ENCODE measurements around the gene WRNIP1.

Gene WRNIP1

DNA sequence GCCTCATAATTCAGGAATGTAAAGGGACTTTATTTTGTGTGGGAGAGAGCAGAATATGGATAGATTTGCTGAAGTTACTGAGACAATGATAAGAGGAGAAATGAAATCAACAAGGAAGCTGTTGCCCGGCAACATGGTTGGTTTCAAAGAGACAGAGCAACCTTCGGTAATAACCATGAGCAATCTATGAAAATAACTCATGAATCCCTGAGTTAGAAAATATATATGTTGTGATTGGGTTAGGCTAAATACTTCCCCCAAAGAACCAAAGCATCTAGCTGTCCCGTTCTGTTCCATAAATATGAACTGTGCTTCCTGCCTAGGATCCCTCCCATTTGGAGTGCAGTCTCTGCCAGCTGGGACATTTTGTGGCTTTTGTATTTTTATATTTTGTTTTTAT, 53.4 kb downstream of the WRNIP1 start:
- H3K4me3 ChIP-seq (ENCODE audit: low read depth in 1 of 2, low read length in 2 of 2) = no peak overlapping the region
- no peak overlapping the region for H3K27ac ChIP-seq (ENCODE audit: low read depth, low read length)
- H3K9ac ChIP-seq (ENCODE audit: low read depth in 1 of 2, low read length in 2 of 2) = no peak overlapping the region
- H3K27me3 ChIP-seq (ENCODE audit: control insufficient read depth in 1 of 2, insufficient read depth in 2 of 2, low read length in 2 of 2) = no peaks in the 10 kb centered on the region
- peaks cover 22 to 33% of the 10 kb centered on the region in 2 donors for H3K4me1 ChIP-seq (ENCODE audit: control insufficient read depth in 1 of 2, insufficient read depth in 2 of 2, low read length in 2 of 2)
- H3K36me3 ChIP-seq (ENCODE audit: control insufficient read depth in 1 of 2, insufficient read depth in 2 of 2, low read length in 2 of 2) = no peaks in the 10 kb centered on the region
- peaks cover 6 to 11% of the 10 kb centered on the region in 2 donors for H3K9me3 ChIP-seq (ENCODE audit: control insufficient read depth in 1 of 2, low read length in 2 of 2)

GRCh38 chr6:2819115-2819514, 53.9 kb downstream of the WRNIP1 start:
- H3K27ac ChIP-seq (ENCODE audit: low read depth, low read length) = no peak overlapping the region
- no peak overlapping the region for H3K4me3 ChIP-seq (ENCODE audit: low read depth in 1 of 2, low read length in 2 of 2)
- H3K36me3 ChIP-seq (ENCODE audit: control insufficient read depth in 1 of 2, insufficient read depth in 2 of 2, low read length in 2 of 2) = no peaks in the 10 kb centered on the region

GRCh38 chr6:2819978-2820377, 54.8 kb downstream of the WRNIP1 start:
- Histone ChIP-seq H3K27me3 (ENCODE audit: control insufficient read depth in 1 of 2, insufficient read depth in 2 of 2, low read length in 2 of 2) (no peaks in the 10 kb centered on the region), H3K27ac (ENCODE audit: low read depth, low read length) (no peak overlapping the region), H3K4me3 (ENCODE audit: low read depth in 1 of 2, low read length in 2 of 2) (no peak overlapping the region), H3K4me1 (ENCODE audit: control insufficient read depth in 1 of 2, insufficient read depth in 2 of 2, low read length in 2 of 2) (peaks cover 27 to 41% of the 10 kb centered on the region in 2 donors), H3K9me3 (ENCODE audit: control insufficient read depth in 1 of 2, low read length in 2 of 2) (peaks cover 6 to 11% of the 10 kb centered on the region in 2 donors), H3K36me3 (ENCODE audit: control insufficient read depth in 1 of 2, insufficient read depth in 2 of 2, low read length in 2 of 2) (no peaks in the 10 kb centered on the region), H3K9ac (ENCODE audit: low read depth in 1 of 2, low read length in 2 of 2) (no peak overlapping the region)

More at GRCh38 chr6:2819115-2819514, 53.9 kb downstream of the WRNIP1 start:
- no peak overlapping the region for H3K9ac ChIP-seq (ENCODE audit: low read depth in 1 of 2, low read length in 2 of 2)
- no peaks in the 10 kb centered on the region for H3K27me3 ChIP-seq (ENCODE audit: control insufficient read depth in 1 of 2, insufficient read depth in 2 of 2, low read length in 2 of 2)
- H3K9me3 ChIP-seq (ENCODE audit: control insufficient read depth in 1 of 2, low read length in 2 of 2) = peaks cover 6 to 11% of the 10 kb centered on the region in 2 donors
- H3K4me1 ChIP-seq (ENCODE audit: control insufficient read depth in 1 of 2, insufficient read depth in 2 of 2, low read length in 2 of 2) = peaks cover 22 to 36% of the 10 kb centered on the region in 2 donors

GRCh38 chr6:2820415-2820814, 55.2 kb downstream of the WRNIP1 start:
- Histone ChIP-seq H3K27me3 (ENCODE audit: control insufficient read depth in 1 of 2, insufficient read depth in 2 of 2, low read length in 2 of 2) (no peaks in the 10 kb centered on the region), H3K27ac (ENCODE audit: low read depth, low read length) (no peak overlapping the region), H3K4me1 (ENCODE audit: control insufficient read depth in 1 of 2, insufficient read depth in 2 of 2, low read length in 2 of 2) (peaks cover 27 to 41% of the 10 kb centered on the region in 2 donors), H3K9me3 (ENCODE audit: control insufficient read depth in 1 of 2, low read length in 2 of 2) (peaks cover 6 to 10% of the 10 kb centered on the region in 2 donors), H3K36me3 (ENCODE audit: control insufficient read depth in 1 of 2, insufficient read depth in 2 of 2, low read length in 2 of 2) (no peaks in the 10 kb centered on the region), H3K4me3 (ENCODE audit: low read depth in 1 of 2, low read length in 2 of 2) (no peak overlapping the region), H3K9ac (ENCODE audit: low read depth in 1 of 2, low read length in 2 of 2) (no peak overlapping the region)

DNA sequence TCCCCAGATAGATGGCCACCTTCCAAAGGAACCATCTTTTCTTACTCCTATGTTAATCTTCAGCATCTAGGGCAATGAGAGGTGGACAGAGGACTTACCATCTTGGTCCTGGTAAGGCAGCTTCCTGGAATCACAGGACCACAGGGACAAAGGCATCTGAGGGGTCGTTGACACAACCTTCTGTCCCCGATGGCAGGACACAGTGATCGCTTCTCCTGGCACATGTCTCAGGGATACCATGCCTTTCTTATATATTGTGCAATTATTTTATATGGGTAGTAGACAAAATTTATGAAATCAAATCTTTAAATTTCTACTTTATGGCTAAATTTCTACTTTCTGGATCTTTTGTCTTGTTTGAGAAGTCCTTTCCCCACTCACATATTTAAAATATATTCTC, 56.4 kb downstream of the WRNIP1 start:
- peaks cover 27 to 41% of the 10 kb centered on the region in 2 donors for H3K4me1 ChIP-seq (ENCODE audit: control insufficient read depth in 1 of 2, insufficient read depth in 2 of 2, low read length in 2 of 2)
- H3K9ac ChIP-seq (ENCODE audit: low read depth in 1 of 2, low read length in 2 of 2) = no peak overlapping the region
- no peak overlapping the region for H3K27ac ChIP-seq (ENCODE audit: low read depth, low read length)
- no peaks in the 10 kb centered on the region for H3K9me3 ChIP-seq (ENCODE audit: control insufficient read depth in 1 of 2, low read length in 2 of 2)
- H3K36me3 ChIP-seq (ENCODE audit: control insufficient read depth in 1 of 2, insufficient read depth in 2 of 2, low read length in 2 of 2) = no peaks in the 10 kb centered on the region
- H3K4me3 ChIP-seq (ENCODE audit: low read depth in 1 of 2, low read length in 2 of 2) = no peak overlapping the region
- no peaks in the 10 kb centered on the region for H3K27me3 ChIP-seq (ENCODE audit: control insufficient read depth in 1 of 2, insufficient read depth in 2 of 2, low read length in 2 of 2)

DNA sequence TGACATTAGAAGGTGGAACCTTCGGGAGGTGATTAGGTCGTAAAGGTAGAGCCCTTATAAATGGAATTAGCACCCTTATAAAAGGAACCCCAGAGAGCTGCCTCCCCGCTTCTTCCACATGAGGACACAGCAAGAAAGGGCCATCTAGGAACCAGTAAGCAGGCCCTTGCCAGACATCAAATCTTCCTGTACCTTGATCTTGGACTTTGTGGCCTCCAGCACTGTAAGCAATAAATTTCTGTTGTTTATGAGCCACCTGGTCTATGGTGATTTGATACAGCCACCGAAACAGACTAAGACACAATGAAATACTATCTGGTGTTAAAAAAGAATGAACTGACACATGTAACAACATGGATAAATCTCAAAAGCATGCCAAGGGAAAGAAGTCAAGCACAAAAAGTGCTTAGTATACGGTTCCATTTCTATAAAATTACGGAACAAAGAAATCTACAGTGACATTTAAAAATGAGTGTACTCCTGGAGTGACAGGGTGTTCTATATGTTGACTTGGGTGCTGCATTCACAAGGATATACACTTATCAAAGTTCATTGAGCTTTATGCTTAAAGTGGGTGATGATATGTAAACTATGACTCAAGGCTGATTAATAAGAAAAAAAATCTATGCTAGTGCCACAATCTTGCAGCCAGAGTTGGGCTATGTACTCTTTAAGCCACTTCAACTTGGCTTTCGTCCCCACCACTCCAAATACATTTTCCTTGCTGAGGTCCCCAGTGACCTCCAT, 58.1 kb downstream of the WRNIP1 start:
- Histone ChIP-seq H3K4me1 (ENCODE audit: control insufficient read depth in 1 of 2, insufficient read depth in 2 of 2, low read length in 2 of 2) (peaks cover 25 to 30% of the 10 kb centered on the region in 2 donors), H3K27ac (ENCODE audit: low read depth, low read length) (peak overlapping the region; percentile 45), H3K4me3 (ENCODE audit: low read depth in 1 of 2, low read length in 2 of 2) (peak overlapping the region; percentile 4 to 17), H3K27me3 (ENCODE audit: control insufficient read depth in 1 of 2, insufficient read depth in 2 of 2, low read length in 2 of 2) (no peaks in the 10 kb centered on the region), H3K9ac (ENCODE audit: low read depth in 1 of 2, low read length in 2 of 2) (no peak overlapping the region), H3K9me3 (ENCODE audit: control insufficient read depth in 1 of 2, low read length in 2 of 2) (no peaks in the 10 kb centered on the region), H3K36me3 (ENCODE audit: control insufficient read depth in 1 of 2, insufficient read depth in 2 of 2, low read length in 2 of 2) (no peaks in the 10 kb centered on the region)

DNA sequence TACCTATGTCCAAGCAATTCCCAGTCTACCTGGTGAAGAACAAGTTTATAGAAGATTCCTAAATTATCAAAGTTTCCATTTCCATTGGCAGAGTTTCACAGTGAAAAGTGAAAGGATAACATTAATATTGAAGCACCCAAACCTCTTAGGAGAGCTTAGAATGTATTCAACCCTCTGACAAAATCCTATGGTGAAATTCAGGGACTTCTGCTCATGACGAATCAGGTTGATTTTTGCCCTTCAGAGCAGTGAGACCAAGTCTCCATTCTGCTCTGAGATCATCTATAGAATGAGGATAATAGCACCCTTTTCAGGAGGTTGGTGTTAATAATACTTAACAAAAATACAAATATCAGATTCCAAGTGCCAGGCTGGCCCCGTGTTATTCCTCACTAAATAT, 60.9 kb downstream of the WRNIP1 start:
- H3K27ac ChIP-seq (ENCODE audit: low read depth, low read length) = no peak overlapping the region
- no peak overlapping the region for H3K9ac ChIP-seq (ENCODE audit: low read depth in 1 of 2, low read length in 2 of 2)
- H3K36me3 ChIP-seq (ENCODE audit: control insufficient read depth in 1 of 2, insufficient read depth in 2 of 2, low read length in 2 of 2) = no peaks in the 10 kb centered on the region
- H3K27me3 ChIP-seq (ENCODE audit: control insufficient read depth in 1 of 2, insufficient read depth in 2 of 2, low read length in 2 of 2) = no peaks in the 10 kb centered on the region
- no peak overlapping the region for H3K4me3 ChIP-seq (ENCODE audit: low read depth in 1 of 2, low read length in 2 of 2)
- no peaks in the 10 kb centered on the region for H3K9me3 ChIP-seq (ENCODE audit: control insufficient read depth in 1 of 2, low read length in 2 of 2)
- peaks cover 9 to 22% of the 10 kb centered on the region in 2 donors for H3K4me1 ChIP-seq (ENCODE audit: control insufficient read depth in 1 of 2, insufficient read depth in 2 of 2, low read length in 2 of 2)

GRCh38 chr6:2827142-2827541, 61.9 kb downstream of the WRNIP1 start:
- H3K9ac ChIP-seq (ENCODE audit: low read depth in 1 of 2, low read length in 2 of 2) = no peak overlapping the region
- H3K4me1 ChIP-seq (ENCODE audit: control insufficient read depth in 1 of 2, insufficient read depth in 2 of 2, low read length in 2 of 2) = peaks cover 5 to 23% of the 10 kb centered on the region in 2 donors
- H3K27ac ChIP-seq (ENCODE audit: low read depth, low read length) = no peak overlapping the region
- H3K9me3 ChIP-seq (ENCODE audit: control insufficient read depth in 1 of 2, low read length in 2 of 2) = no peaks in the 10 kb centered on the region
- H3K36me3 ChIP-seq (ENCODE audit: control insufficient read depth in 1 of 2, insufficient read depth in 2 of 2, low read length in 2 of 2) = peaks cover 0 to 2% of the 10 kb centered on the region in 2 donors
- H3K4me3 ChIP-seq (ENCODE audit: low read depth in 1 of 2, low read length in 2 of 2) = no peak overlapping the region
- no peaks in the 10 kb centered on the region for H3K27me3 ChIP-seq (ENCODE audit: control insufficient read depth in 1 of 2, insufficient read depth in 2 of 2, low read length in 2 of 2)

DNA sequence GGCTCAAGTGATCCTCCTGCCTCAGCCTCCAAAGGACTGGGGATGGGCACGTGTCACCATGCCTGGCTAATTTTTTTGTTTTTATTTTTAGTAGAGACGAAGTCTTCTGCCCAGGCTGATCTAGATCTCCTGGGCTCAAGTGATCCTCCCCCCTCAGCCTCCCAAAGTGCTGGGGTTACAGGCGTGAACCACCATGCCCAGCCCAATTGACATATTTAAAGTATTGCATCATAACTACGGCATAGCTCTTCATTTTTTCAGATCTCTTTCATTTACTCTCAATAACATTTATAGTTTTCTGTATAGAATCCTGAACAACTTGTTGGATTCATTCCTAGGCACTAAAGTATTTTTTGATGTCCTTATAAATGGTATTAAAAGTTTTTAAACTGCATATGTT, 63.4 kb downstream of the WRNIP1 start:
- no peak overlapping the region for H3K4me3 ChIP-seq (ENCODE audit: low read depth in 1 of 2, low read length in 2 of 2)
- no peak overlapping the region for H3K27ac ChIP-seq (ENCODE audit: low read depth, low read length)

GRCh38 chr6:2829253-2829652, 64.1 kb downstream of the WRNIP1 start:
- no peak overlapping the region for H3K9ac ChIP-seq (ENCODE audit: low read depth in 1 of 2, low read length in 2 of 2)
- H3K9me3 ChIP-seq (ENCODE audit: control insufficient read depth in 1 of 2, low read length in 2 of 2) = no peaks in the 10 kb centered on the region
- H3K4me3 ChIP-seq (ENCODE audit: low read depth in 1 of 2, low read length in 2 of 2) = no peak overlapping the region
- H3K36me3 ChIP-seq (ENCODE audit: control insufficient read depth in 1 of 2, insufficient read depth in 2 of 2, low read length in 2 of 2) = peaks cover 15 to 21% of the 10 kb centered on the region in 2 donors
- no peaks in the 10 kb centered on the region for H3K27me3 ChIP-seq (ENCODE audit: control insufficient read depth in 1 of 2, insufficient read depth in 2 of 2, low read length in 2 of 2)
- H3K4me1 ChIP-seq (ENCODE audit: control insufficient read depth in 1 of 2, insufficient read depth in 2 of 2, low read length in 2 of 2) = peaks cover 4 to 20% of the 10 kb centered on the region in 2 donors
- H3K27ac ChIP-seq (ENCODE audit: low read depth, low read length) = no peak overlapping the region

More for the DNA sequence above, 63.4 kb downstream of the WRNIP1 start:
- no peak overlapping the region for H3K9ac ChIP-seq (ENCODE audit: low read depth in 1 of 2, low read length in 2 of 2)
- peaks cover 9 to 14% of the 10 kb centered on the region in 2 donors for H3K36me3 ChIP-seq (ENCODE audit: control insufficient read depth in 1 of 2, insufficient read depth in 2 of 2, low read length in 2 of 2)
- H3K27me3 ChIP-seq (ENCODE audit: control insufficient read depth in 1 of 2, insufficient read depth in 2 of 2, low read length in 2 of 2) = no peaks in the 10 kb centered on the region
- H3K4me1 ChIP-seq (ENCODE audit: control insufficient read depth in 1 of 2, insufficient read depth in 2 of 2, low read length in 2 of 2) = peaks cover 5 to 18% of the 10 kb centered on the region in 2 donors
- no peaks in the 10 kb centered on the region for H3K9me3 ChIP-seq (ENCODE audit: control insufficient read depth in 1 of 2, low read length in 2 of 2)
